ENCODE measurements around the gene PIGQ. TPM values are rescaled to one million over a fixed set of nuclear protein-coding genes. Genes with fewer than 3 reads are reported as not detected.

Gene PIGQ
- total RNA-seq, 1 experiment from 2014 or later = 58.0 TPM

DNA sequence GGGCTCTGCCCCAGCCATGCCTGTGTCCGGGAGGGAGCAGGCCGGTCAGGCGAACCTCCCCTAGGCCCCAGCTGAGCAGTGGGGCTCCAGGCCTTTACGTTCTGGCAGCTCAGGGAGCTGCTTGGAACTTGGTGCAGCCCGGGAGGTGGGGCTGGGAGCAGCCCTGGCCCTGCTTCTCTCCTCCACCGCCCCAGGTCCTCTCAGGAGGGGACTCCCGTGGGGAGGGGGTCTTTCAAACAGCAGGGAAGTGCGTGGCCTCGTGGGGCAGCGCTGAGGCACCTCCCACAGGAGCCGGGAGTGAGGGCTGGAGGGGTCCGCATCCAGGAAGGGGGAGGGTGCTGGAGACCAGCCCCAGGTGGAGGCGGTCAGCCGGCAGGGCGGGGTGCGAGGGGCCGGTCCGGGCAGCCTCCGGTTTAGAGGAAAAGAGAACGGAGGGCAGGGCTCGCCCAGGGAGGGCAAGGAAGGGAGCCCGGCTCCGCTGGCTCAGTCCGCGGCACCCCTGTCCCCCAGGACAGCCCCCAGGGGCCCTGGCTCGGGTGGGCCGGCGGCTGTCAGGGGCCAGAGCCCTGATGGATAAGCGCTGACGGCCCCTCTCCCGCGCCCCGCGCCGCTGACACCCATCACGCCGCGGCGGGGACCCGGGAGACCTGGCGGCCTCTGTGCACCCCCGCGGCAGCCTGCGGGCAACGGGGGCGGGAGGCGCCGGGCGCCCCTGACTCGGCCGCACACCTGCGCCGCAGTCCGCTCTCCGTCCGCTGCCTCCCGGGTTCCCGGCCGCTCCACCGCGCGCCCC lies 10.2 kb upstream of the PIGQ start:
- no peak overlapping the region for H3K4me2 ChIP-seq (ENCODE audit: insufficient read depth, insufficient read length, low read length)

More for the DNA sequence above, 10.2 kb upstream of the PIGQ start:
- Histone ChIP-seq H2BK5ac (ENCODE audit: insufficient read length, low read length) (no peak overlapping the region), H3K18ac (ENCODE audit: insufficient read length, low read depth, low read length) (no peak overlapping the region), H4K20me1 (ENCODE audit: control insufficient read depth, insufficient read depth, insufficient read length) (peaks cover 3% of the 10 kb centered on the region), H3K27me3 (ENCODE audit: insufficient read depth, low read length) (peaks cover 2% of the 10 kb centered on the region; the same call in 1 of the 2 replicates), H3K23me2 (ENCODE audit: insufficient read length, low read depth, low read length, poor library complexity, severe bottlenecking) (no peaks in the 10 kb centered on the region), H3K9ac (ENCODE audit: extremely low read depth, insufficient read length, low read length) (no peak overlapping the region), H3T11ph (ENCODE audit: low read length) (no peak overlapping the region), H3K9me3 (ENCODE audit: control insufficient read depth, low read depth, low read length) (no peaks in the 10 kb centered on the region), H2AK5ac (ENCODE audit: insufficient read length, low read length) (no peak overlapping the region), H2BK15ac (ENCODE audit: low read depth, low read length) (no peak overlapping the region), H3K56ac (ENCODE audit: insufficient read length, low read depth, low read length) (no peak overlapping the region), H4K91ac (ENCODE audit: insufficient read length, low read depth, low read length) (no peak overlapping the region), H2BK12ac (ENCODE audit: insufficient read length, low read depth, low read length) (no peak overlapping the region), H3K27ac (ENCODE audit: insufficient read length, low read depth, low read length) (no peak overlapping the region), H4K5ac (ENCODE audit: insufficient read length, low read depth, low read length) (no peak overlapping the region), H2BK20ac (ENCODE audit: low read depth, low read length, poor library complexity, severe bottlenecking) (no peak overlapping the region), H2BK120ac (ENCODE audit: low read depth, low read length, poor library complexity, severe bottlenecking) (no peak overlapping the region), H3K79me2 (ENCODE audit: insufficient read depth, low read length) (no peaks in the 10 kb centered on the region), H4K8ac (replicated peaks; ENCODE audit: insufficient read length, low read depth, low read length) (no peak overlapping the region), H3K79me1 (ENCODE audit: insufficient read depth, low read depth, low read length, poor library complexity, severe bottlenecking) (no peaks in the 10 kb centered on the region), H3K4me1 (ENCODE audit: insufficient read depth, low read length) (no peaks in the 10 kb centered on the region), H2AFZ (ENCODE audit: low read length) (no peak overlapping the region), H3K4ac (ENCODE audit: low read depth, low read length) (no peak overlapping the region), H3K23ac (ENCODE audit: insufficient read length, low read depth, low read length) (no peak overlapping the region), H3K14ac (ENCODE audit: insufficient read depth, low read length) (no peak overlapping the region)
- H3K27ac Mint-ChIP-seq = no peak overlapping the region
- H3K36me3 Mint-ChIP-seq (ENCODE audit: insufficient read depth in 1 of 3, low read depth in 3 of 3) = no peaks in the 10 kb centered on the region; a peak in 2 of 7 replicates
- no peaks in the 10 kb centered on the region for H3K4me1 Mint-ChIP-seq
- H3K27me3 Mint-ChIP-seq (ENCODE audit: low read depth) = peaks cover 42% of the 10 kb centered on the region
- H3K4me3 Mint-ChIP-seq = peak overlapping the region; percentile 41 to 50; a peak in 3 of 5 replicates
- TF ChIP-seq, protein P1, sequence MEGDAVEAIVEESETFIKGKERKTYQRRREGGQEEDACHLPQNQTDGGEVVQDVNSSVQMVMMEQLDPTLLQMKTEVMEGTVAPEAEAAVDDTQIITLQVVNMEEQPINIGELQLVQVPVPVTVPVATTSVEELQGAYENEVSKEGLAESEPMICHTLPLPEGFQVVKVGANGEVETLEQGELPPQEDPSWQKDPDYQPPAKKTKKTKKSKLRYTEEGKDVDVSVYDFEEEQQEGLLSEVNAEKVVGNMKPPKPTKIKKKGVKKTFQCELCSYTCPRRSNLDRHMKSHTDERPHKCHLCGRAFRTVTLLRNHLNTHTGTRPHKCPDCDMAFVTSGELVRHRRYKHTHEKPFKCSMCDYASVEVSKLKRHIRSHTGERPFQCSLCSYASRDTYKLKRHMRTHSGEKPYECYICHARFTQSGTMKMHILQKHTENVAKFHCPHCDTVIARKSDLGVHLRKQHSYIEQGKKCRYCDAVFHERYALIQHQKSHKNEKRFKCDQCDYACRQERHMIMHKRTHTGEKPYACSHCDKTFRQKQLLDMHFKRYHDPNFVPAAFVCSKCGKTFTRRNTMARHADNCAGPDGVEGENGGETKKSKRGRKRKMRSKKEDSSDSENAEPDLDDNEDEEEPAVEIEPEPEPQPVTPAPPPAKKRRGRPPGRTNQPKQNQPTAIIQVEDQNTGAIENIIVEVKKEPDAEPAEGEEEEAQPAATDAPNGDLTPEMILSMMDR (conservative IDR thresholded peaks at IDR 0.05) = no peak
- H3K9me3 Mint-ChIP-seq = no peaks in the 10 kb centered on the region; a peak in 1 of 5 replicates
- WGBS (ENCODE audit: extremely low coverage, insufficient read length, low lambda C conversion rate) = no CpG with 5 or more reads among the region's 62 CpGs
- DNase-seq = no peak
